ENCODE results near the gene FMR1NB. TPM values are rescaled to one million over a fixed set of nuclear protein-coding genes. Genes with fewer than 3 reads are reported as not detected.

FMR1NB gene
- polyA plus RNA-seq, 1 donor from 2014 or later = not detected

DNA sequence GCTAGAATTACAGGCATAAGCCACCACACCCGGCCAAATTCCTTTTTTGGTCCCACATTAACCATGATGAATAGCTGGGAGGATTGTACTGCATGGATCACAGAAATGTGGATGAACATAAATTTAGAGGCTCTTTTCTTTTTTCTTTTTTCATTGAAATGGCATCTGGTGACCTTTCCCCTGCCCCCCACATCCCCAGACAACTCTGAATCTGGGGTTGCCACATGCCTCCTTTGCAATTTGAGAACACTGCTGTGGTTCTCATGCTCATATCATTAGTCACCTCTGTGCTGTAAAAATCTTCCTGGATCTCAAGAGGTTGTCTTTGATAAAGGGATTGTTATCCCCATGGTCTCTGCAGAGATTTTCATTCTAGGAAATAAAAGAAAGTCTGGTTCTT, 22.8 kb upstream of the FMR1NB start:
- Histone ChIP-seq H3K36me3 (ENCODE audit: insufficient read depth, low read length) (no peaks in the 10 kb centered on the region), H3K27ac (ENCODE audit: low read length) (no peak overlapping the region), H3K9me2 (ENCODE audit: insufficient read depth, low read length) (no peaks in the 10 kb centered on the region), H2AFZ (ENCODE audit: low read depth, low read length) (no peak overlapping the region), H3K4me2 (ENCODE audit: low read length) (no peak overlapping the region), H4K20me1 (ENCODE audit: insufficient read depth) (no peaks in the 10 kb centered on the region), H3K9me3 (ENCODE audit: low read length) (no peaks in the 10 kb centered on the region), H3K4me3 (ENCODE audit: low read length) (no peak overlapping the region), H3K9ac (ENCODE audit: low read length) (no peak overlapping the region), H3K79me2 (replicated peaks; ENCODE audit: insufficient read depth, low read length) (no peaks in the 10 kb centered on the region), H3F3A (ENCODE audit: insufficient read depth, low read length, poor library complexity, severe bottlenecking) (no peaks in the 10 kb centered on the region), H3K27me3 (ENCODE audit: insufficient read depth, low read depth, low read length) (no peaks in the 10 kb centered on the region)
- TF ChIP-seq TAF1 (IDR thresholded peaks at IDR 0.05; ENCODE audit: low read depth) = no peak
- no peak for TF ChIP-seq EP300 (conservative IDR thresholded peaks at IDR 0.05; ENCODE audit: poor library complexity, severe bottlenecking)

DNA sequence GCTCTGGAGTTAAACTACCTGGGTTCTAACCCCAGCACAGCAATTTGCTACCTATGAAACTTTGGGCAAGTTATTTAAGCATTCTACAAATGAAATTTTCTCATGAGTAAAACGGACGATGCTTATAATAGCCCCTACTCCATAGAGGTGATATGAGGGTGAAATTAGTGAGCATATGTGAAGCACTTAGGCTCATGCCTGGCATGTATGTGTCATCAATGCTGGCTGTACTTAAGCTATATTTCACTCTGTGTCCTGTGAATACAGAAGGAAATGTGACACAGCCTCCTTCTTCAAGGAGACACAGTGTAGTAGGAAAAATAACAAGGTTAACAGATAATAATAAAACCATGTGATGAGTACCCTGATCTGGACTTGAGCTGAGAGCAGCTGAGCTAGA, 20.4 kb upstream of the FMR1NB start:
- TF ChIP-seq EZH2 (IDR thresholded peaks at IDR 0.05; ENCODE audit: borderline replicate concordance, insufficient read depth, low read length, poor library complexity, severe bottlenecking) = no peak
- TF ChIP-seq, protein P1, sequence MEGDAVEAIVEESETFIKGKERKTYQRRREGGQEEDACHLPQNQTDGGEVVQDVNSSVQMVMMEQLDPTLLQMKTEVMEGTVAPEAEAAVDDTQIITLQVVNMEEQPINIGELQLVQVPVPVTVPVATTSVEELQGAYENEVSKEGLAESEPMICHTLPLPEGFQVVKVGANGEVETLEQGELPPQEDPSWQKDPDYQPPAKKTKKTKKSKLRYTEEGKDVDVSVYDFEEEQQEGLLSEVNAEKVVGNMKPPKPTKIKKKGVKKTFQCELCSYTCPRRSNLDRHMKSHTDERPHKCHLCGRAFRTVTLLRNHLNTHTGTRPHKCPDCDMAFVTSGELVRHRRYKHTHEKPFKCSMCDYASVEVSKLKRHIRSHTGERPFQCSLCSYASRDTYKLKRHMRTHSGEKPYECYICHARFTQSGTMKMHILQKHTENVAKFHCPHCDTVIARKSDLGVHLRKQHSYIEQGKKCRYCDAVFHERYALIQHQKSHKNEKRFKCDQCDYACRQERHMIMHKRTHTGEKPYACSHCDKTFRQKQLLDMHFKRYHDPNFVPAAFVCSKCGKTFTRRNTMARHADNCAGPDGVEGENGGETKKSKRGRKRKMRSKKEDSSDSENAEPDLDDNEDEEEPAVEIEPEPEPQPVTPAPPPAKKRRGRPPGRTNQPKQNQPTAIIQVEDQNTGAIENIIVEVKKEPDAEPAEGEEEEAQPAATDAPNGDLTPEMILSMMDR (IDR thresholded peaks at IDR 0.05; ENCODE audit: poor library complexity, severe bottlenecking) = no peak
- TF ChIP-seq RAD21 (conservative IDR thresholded peaks at IDR 0.05) = no peak
- TF ChIP-seq POLR2AphosphoS5 (IDR thresholded peaks at IDR 0.05) = no peak
- no peak for TF ChIP-seq MXI1 (conservative IDR thresholded peaks at IDR 0.05; ENCODE audit: poor library complexity, severe bottlenecking)
- no peak for TF ChIP-seq SMC3 (conservative IDR thresholded peaks at IDR 0.05; ENCODE audit: poor library complexity)
- TF ChIP-seq TAF1 (IDR thresholded peaks at IDR 0.05; ENCODE audit: low read depth) = no peak
- TF ChIP-seq, protein P2, sequence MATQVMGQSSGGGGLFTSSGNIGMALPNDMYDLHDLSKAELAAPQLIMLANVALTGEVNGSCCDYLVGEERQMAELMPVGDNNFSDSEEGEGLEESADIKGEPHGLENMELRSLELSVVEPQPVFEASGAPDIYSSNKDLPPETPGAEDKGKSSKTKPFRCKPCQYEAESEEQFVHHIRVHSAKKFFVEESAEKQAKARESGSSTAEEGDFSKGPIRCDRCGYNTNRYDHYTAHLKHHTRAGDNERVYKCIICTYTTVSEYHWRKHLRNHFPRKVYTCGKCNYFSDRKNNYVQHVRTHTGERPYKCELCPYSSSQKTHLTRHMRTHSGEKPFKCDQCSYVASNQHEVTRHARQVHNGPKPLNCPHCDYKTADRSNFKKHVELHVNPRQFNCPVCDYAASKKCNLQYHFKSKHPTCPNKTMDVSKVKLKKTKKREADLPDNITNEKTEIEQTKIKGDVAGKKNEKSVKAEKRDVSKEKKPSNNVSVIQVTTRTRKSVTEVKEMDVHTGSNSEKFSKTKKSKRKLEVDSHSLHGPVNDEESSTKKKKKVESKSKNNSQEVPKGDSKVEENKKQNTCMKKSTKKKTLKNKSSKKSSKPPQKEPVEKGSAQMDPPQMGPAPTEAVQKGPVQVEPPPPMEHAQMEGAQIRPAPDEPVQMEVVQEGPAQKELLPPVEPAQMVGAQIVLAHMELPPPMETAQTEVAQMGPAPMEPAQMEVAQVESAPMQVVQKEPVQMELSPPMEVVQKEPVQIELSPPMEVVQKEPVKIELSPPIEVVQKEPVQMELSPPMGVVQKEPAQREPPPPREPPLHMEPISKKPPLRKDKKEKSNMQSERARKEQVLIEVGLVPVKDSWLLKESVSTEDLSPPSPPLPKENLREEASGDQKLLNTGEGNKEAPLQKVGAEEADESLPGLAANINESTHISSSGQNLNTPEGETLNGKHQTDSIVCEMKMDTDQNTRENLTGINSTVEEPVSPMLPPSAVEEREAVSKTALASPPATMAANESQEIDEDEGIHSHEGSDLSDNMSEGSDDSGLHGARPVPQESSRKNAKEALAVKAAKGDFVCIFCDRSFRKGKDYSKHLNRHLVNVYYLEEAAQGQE (IDR thresholded peaks at IDR 0.05; ENCODE audit: borderline replicate concordance) = no peak
- no peak for TF ChIP-seq EP300 (conservative IDR thresholded peaks at IDR 0.05; ENCODE audit: poor library complexity, severe bottlenecking)
- Histone ChIP-seq H3K9me2 (ENCODE audit: insufficient read depth, low read length) (no peaks in the 10 kb centered on the region), H3K27ac (ENCODE audit: low read length) (no peak overlapping the region), H3K9ac (ENCODE audit: low read length) (no peak overlapping the region), H3K36me3 (ENCODE audit: insufficient read depth, low read length) (no peaks in the 10 kb centered on the region), H3K79me2 (replicated peaks; ENCODE audit: insufficient read depth, low read length) (no peaks in the 10 kb centered on the region), H2AFZ (ENCODE audit: low read depth, low read length) (no peak overlapping the region), H3K4me2 (ENCODE audit: low read length) (no peak overlapping the region), H4K20me1 (ENCODE audit: insufficient read depth) (no peaks in the 10 kb centered on the region), H3F3A (ENCODE audit: insufficient read depth, low read length, poor library complexity, severe bottlenecking) (no peaks in the 10 kb centered on the region), H3K9me3 (ENCODE audit: low read length) (no peaks in the 10 kb centered on the region), H3K27me3 (ENCODE audit: insufficient read depth, low read depth, low read length) (no peaks in the 10 kb centered on the region), H3K4me3 (ENCODE audit: low read length) (no peak overlapping the region)

DNA sequence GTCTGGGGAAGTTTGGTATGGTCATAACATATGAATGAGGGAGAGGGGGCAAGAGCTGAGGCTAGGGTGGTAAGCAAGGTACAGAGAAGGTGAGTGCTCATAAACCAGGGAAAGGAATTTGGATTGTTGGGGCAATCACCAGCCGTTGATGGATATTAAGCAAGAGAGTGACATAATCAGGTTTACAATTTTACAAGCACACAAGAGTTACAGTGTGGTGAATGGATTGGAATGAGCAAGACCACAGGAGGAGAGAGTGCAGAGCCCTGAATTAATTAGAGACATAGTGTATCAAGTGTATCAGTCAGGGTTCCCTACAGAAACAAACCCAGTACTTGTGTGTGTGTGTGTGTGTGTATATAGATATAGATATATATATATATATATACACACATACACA, 18.7 kb upstream of the FMR1NB start:
- H3K9me2 ChIP-seq (ENCODE audit: insufficient read depth, low read length) = no peaks in the 10 kb centered on the region
- H3K27me3 ChIP-seq (ENCODE audit: insufficient read depth, low read depth, low read length) = no peaks in the 10 kb centered on the region
- no peaks in the 10 kb centered on the region for H3K9me3 ChIP-seq (ENCODE audit: low read length)
- H3K36me3 ChIP-seq (ENCODE audit: insufficient read depth, low read length) = no peaks in the 10 kb centered on the region
- no peak overlapping the region for H3K9ac ChIP-seq (ENCODE audit: low read length)
- TF ChIP-seq SMC3 (conservative IDR thresholded peaks at IDR 0.05; ENCODE audit: poor library complexity) = no peak
- no peak for TF ChIP-seq TAF1 (IDR thresholded peaks at IDR 0.05; ENCODE audit: low read depth)
- no peak for TF ChIP-seq MXI1 (conservative IDR thresholded peaks at IDR 0.05; ENCODE audit: poor library complexity, severe bottlenecking)
- no peak for TF ChIP-seq POLR2AphosphoS5 (IDR thresholded peaks at IDR 0.05)
- TF ChIP-seq RAD21 (conservative IDR thresholded peaks at IDR 0.05) = no peak
- TF ChIP-seq EP300 (conservative IDR thresholded peaks at IDR 0.05; ENCODE audit: poor library complexity, severe bottlenecking) = no peak
- TF ChIP-seq, protein P1 (IDR thresholded peaks at IDR 0.05; ENCODE audit: poor library complexity, severe bottlenecking) = no peak
- no peak for TF ChIP-seq EZH2 (IDR thresholded peaks at IDR 0.05; ENCODE audit: borderline replicate concordance, insufficient read depth, low read length, poor library complexity, severe bottlenecking)
- TF ChIP-seq, protein P2 (IDR thresholded peaks at IDR 0.05; ENCODE audit: borderline replicate concordance) = no peak
- no peak overlapping the region for H3K4me2 ChIP-seq (ENCODE audit: low read length)
- H3K4me3 ChIP-seq (ENCODE audit: low read length) = no peak overlapping the region
- H3K27ac ChIP-seq (ENCODE audit: low read length) = no peak overlapping the region
- no peaks in the 10 kb centered on the region for H4K20me1 ChIP-seq (ENCODE audit: insufficient read depth)
- no peaks in the 10 kb centered on the region for H3K79me2 ChIP-seq (replicated peaks; ENCODE audit: insufficient read depth, low read length)
- H2AFZ ChIP-seq (ENCODE audit: low read depth, low read length) = no peak overlapping the region
- H3F3A ChIP-seq (ENCODE audit: insufficient read depth, low read length, poor library complexity, severe bottlenecking) = no peaks in the 10 kb centered on the region

Measured in neural cell (in vitro differentiated cells).